DND-41 (cell line): ENCODE data around the gene AQP2.

ENCODE experiments used
- EZH2 ChIP-seq: IDR thresholded peaks from 3 replicates; pipeline ENCODE4 v1.6.1; 2012; ENCODE audit warnings: borderline replicate concordance, low read depth, mild to moderate bottlenecking, moderate library complexity, low read length, inconsistent platforms; ENCODE audit not compliant: severe bottlenecking
- TF ChIP-seq, protein P1 (sequence below): IDR thresholded peaks from 2 replicates; pipeline ENCODE4 v1.5.1; 2012; ENCODE audit warnings: borderline replicate concordance, low read length, moderate library complexity, mild to moderate bottlenecking; ENCODE audit not compliant: poor library complexity, severe bottlenecking; ENCODE audit errors: extremely low read depth

DNA sequence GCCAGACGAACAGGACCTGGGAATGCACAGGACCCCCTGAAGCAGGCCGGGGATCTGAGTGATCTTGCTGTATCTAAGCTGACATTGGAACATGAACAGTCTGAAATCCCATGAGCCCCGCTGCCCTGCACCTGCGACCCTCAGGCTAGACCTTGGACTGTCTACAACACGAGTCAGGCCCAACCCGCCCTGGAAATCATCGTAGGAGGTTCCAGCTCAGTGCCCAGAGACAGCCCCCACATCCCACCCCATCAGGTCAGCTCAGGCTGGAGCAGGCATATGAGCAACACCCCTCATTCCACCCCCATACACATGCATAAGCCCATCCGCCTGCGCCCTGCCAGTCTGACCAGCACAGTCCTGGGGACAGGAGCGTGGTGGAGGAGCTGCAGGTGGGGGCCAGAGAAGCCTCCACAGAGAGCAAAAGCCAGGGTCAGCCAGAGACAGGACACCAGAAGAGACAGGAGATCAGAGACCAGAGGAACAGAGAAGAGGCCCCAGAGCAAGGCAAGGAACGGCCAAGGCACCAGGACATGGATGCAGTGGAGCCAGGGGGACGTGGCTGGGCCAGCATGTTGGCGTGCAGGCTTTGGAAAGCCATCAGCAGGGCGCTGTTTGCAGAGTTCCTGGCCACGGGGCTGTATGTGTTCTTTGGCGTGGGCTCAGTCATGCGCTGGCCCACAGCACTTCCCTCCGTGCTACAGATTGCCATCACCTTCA is 22.3 kb downstream of the AQP2 start, which contains the start of gene AQP6:
- TF ChIP-seq, protein P1, sequence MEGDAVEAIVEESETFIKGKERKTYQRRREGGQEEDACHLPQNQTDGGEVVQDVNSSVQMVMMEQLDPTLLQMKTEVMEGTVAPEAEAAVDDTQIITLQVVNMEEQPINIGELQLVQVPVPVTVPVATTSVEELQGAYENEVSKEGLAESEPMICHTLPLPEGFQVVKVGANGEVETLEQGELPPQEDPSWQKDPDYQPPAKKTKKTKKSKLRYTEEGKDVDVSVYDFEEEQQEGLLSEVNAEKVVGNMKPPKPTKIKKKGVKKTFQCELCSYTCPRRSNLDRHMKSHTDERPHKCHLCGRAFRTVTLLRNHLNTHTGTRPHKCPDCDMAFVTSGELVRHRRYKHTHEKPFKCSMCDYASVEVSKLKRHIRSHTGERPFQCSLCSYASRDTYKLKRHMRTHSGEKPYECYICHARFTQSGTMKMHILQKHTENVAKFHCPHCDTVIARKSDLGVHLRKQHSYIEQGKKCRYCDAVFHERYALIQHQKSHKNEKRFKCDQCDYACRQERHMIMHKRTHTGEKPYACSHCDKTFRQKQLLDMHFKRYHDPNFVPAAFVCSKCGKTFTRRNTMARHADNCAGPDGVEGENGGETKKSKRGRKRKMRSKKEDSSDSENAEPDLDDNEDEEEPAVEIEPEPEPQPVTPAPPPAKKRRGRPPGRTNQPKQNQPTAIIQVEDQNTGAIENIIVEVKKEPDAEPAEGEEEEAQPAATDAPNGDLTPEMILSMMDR = no peak
- no peak for TF ChIP-seq EZH2
